Thyroid gland (tissue), 4 donors: ENCODE results near the gene EPB41. TPM values are rescaled to one million over a fixed set of nuclear protein-coding genes. Genes with fewer than 3 reads are reported as not detected.
A peak's percentile ranks its signal among the peaks of the same experiment; 100 is the strongest.

ENCODE experiments used
- DNase-seq, 2 donors: peaks; one replicate each; pipeline ENCODE4 v3.0.0-alpha.2; 2019
- H3K27ac ChIP-seq, 3 donors: fragments of 200-600 bp; sonication (generic); 1 replicate in 2 of 3; 2 replicates in 1 of 3; pipeline ENCODE4 v1.5.1; 2016 to 2019; ENCODE audit warnings: mild to moderate bottlenecking in 1 of 3, moderate library complexity in 1 of 3
- H3K27me3 ChIP-seq: fragments of 200-600 bp; sonication (generic); one replicate; pipeline ENCODE4 v1.5.1; 2019
- H3K36me3 ChIP-seq, 2 donors: fragments of 200-600 bp; sonication (generic); one replicate each; pipeline ENCODE4 v1.5.1; 2016 to 2019
- H3K4me1 ChIP-seq, 2 donors: fragments of 200-600 bp; sonication (generic); one replicate each; pipeline ENCODE4 v1.5.1; 2017 to 2019
- H3K4me3 ChIP-seq, 3 donors: fragments of 200-600 bp; sonication (generic); replicated peaks in 1 of 3; 1 replicate in 2 of 3; 2 replicates in 1 of 3; pipeline ENCODE4 v1.5.1; 2016; ENCODE audit warnings: mild to moderate bottlenecking in 1 of 3
- H3K9me3 ChIP-seq: fragments of 200-600 bp; sonication (generic); one replicate; pipeline ENCODE4 v1.5.1; 2017
- POLR2A ChIP-seq, 2 donors: fragments of 450-650 bp; IDR thresholded peaks; one replicate each; pipeline ENCODE4 v1.6.1; 2017; ENCODE audit warnings: antibody characterized with exemption in 2 of 2, mild to moderate bottlenecking in 2 of 2, moderate library complexity in 1 of 2
- WGBS, 2 donors: methylation state at CpG; one replicate each; pipeline ENCODE4 v1.1.5; 2017; 5-methylcytosine and 5-hydroxymethylcytosine counted together
- intact Hi-C: fragments of 100-400 bp; cut with DNase I; formaldehyde crosslinking; loops from one replicate; pipeline ENCODE4 v1.15.1; 2023
- total RNA-seq, 4 donors: library from RNA; depleted of rRNA; stranded (reverse); fragments of >200 nt; gene quantifications; one replicate each; pipeline ENCODE4 v1.2.3, GENCODE V29; 2016
- TF ChIP-seq, protein P1 (sequence below), 6 experiments: fragments of 200-600 bp in 3 of 6; fragments of 450-650 bp in 3 of 6; sonication (generic) in 3 of 6; IDR thresholded peaks; one replicate each; pipeline ENCODE4 v1.5.1; 2016 to 2019; ENCODE audit warnings: antibody characterized with exemption in 6 of 6, mild to moderate bottlenecking in 2 of 6, inconsistent platforms in 1 of 6, moderate library complexity in 1 of 6

The EPB41 gene
- total RNA-seq, 4 donors from 2014 or later: 59.7 to 102 (median 80.2) TPM

DNA sequence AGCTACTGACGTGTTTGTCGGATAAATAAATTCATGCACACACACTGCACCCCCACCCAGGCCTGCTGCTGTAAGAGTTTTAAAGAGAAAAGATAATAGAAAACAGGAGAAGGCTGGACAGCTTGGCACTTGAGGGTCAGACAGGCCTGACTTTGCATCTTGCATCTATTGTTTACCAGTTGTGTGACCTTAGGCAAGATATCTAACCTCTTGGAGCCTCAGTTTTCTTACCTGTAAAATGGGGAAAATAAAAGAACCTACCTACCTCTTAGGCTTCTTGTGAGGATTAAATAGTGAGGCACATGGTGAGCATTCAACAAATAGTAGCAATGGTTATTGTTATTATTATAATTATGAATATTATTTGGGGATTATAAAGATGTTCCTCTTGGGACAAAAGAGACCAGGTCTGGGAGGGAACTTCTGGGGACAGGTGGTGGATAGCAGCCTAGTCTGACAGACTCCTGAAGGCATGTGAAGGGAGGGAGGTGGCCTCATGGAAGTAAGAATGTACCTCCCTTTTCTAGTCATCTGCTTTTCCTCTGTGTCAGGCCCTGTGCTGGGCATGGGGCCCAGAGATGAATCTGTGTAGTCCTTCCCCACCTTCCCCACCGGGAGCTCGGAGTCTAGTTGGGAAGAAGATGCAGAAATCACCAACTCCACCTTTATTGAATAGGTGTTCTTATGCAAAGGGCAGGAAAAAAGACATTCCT, 18.3 kb upstream of the EPB41 start:
- no peak for DNase-seq
- H3K27ac ChIP-seq: no peak overlapping the region
- no peaks in the 10 kb centered on the region for H3K9me3 ChIP-seq
- no peaks in the 10 kb centered on the region for H3K27me3 ChIP-seq
- intact Hi-C loops: no loop called here
- peaks cover 0 to 12% of the 10 kb centered on the region in 2 donors for H3K4me1 ChIP-seq
- H3K4me3 ChIP-seq: no peak overlapping the region
- WGBS, 2 donors: 82 to 90% methylated on average over 4 of the region's 4 CpGs
- H3K36me3 ChIP-seq: no peaks in the 10 kb centered on the region
- no peak for TF ChIP-seq POLR2A (IDR thresholded peaks at IDR 0.05)
- TF ChIP-seq, protein P1, sequence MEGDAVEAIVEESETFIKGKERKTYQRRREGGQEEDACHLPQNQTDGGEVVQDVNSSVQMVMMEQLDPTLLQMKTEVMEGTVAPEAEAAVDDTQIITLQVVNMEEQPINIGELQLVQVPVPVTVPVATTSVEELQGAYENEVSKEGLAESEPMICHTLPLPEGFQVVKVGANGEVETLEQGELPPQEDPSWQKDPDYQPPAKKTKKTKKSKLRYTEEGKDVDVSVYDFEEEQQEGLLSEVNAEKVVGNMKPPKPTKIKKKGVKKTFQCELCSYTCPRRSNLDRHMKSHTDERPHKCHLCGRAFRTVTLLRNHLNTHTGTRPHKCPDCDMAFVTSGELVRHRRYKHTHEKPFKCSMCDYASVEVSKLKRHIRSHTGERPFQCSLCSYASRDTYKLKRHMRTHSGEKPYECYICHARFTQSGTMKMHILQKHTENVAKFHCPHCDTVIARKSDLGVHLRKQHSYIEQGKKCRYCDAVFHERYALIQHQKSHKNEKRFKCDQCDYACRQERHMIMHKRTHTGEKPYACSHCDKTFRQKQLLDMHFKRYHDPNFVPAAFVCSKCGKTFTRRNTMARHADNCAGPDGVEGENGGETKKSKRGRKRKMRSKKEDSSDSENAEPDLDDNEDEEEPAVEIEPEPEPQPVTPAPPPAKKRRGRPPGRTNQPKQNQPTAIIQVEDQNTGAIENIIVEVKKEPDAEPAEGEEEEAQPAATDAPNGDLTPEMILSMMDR (IDR thresholded peaks at IDR 0.05): no peak

DNA sequence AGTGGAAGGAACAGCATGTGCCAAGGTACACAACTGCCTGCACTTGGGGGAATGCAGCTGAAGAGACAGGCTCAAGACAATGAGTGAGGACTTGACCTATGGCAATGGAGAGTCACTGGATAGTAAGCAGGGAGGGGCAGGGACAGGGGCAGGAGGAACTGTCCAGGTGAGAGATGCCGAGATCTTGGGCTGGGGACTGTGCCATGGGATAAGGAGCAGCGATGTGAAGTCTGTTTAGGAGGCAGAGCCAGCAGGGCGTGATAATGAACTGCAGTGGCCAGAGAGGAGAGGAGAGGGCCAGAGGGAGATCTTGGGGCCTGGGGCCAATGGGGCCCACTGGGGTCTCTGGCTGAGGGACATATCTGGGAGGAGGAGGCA, 17.8 kb upstream of the EPB41 start:
- DNase-seq: no peak
- H3K4me1 ChIP-seq: peaks cover 0 to 12% of the 10 kb centered on the region in 2 donors
- no peaks in the 10 kb centered on the region for H3K36me3 ChIP-seq
- no peak overlapping the region for H3K4me3 ChIP-seq
- TF ChIP-seq POLR2A (IDR thresholded peaks at IDR 0.05): no peak
- TF ChIP-seq, protein P1 (IDR thresholded peaks at IDR 0.05): no peak
- WGBS, 2 donors: 60 to 72% methylated on average over 3 of the region's 3 CpGs
- H3K27me3 ChIP-seq: no peaks in the 10 kb centered on the region
- intact Hi-C loops: no loop called here
- no peaks in the 10 kb centered on the region for H3K9me3 ChIP-seq
- no peak overlapping the region for H3K27ac ChIP-seq

DNA sequence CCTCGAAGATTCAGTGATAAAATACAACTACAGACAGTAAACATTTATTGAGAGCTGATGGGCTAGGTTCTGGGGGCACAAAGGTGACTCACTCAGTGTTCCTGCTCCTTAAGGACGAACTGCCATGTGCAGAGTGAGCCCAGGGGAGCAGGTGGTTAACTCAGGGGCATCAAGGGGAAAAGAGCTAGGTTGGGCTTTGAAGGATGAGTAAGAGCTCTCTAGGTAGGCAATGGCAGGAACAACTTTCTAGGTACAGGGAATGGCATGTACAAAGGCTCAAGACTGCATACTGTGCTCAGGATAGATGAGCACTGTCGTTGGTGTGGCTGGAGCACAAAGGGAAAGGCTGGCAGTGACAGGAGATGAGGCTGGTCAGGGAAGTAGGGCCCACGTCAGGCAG, 16.6 kb upstream of the EPB41 start:
- peaks cover 0 to 12% of the 10 kb centered on the region in 2 donors for H3K4me1 ChIP-seq
- intact Hi-C loops: no loop called here
- no peak for TF ChIP-seq POLR2A (IDR thresholded peaks at IDR 0.05)
- TF ChIP-seq, protein P1 (IDR thresholded peaks at IDR 0.05): no peak
- no peak for DNase-seq
- no peaks in the 10 kb centered on the region for H3K9me3 ChIP-seq
- no peak overlapping the region for H3K27ac ChIP-seq
- no peak overlapping the region for H3K4me3 ChIP-seq
- H3K36me3 ChIP-seq: no peaks in the 10 kb centered on the region
- 82 to 85% methylated on average over 4 of the region's 4 CpGs for WGBS, 2 donors
- H3K27me3 ChIP-seq: no peaks in the 10 kb centered on the region

DNA sequence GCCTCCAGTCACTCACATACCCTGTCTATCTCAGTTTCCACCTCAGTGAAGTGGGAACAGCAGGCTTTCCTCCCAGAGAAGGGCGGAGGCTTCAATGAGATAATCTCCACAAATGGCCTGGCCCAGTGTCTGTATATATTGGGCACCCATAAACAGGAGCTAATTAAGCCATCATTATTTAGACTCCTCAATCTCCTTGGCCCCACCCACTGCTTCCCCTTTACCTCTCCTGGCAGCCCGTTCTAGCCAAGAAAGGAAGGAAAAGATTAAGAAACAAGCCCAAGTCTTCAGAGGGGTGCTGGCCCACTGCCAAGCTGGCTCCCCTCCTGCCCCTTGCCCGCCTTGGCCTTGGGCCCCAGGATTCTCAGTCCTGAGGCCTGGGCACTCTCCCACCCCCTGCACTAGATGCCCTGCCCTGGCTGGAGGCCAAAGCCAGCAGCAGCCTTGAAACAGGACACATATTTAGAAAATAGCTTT, 15.9 kb upstream of the EPB41 start:
- 47 to 51% methylated on average over 3 of the region's 3 CpGs for WGBS, 2 donors
- no peak overlapping the region for H3K27ac ChIP-seq
- no peak for TF ChIP-seq POLR2A (IDR thresholded peaks at IDR 0.05)
- TF ChIP-seq, protein P1 (IDR thresholded peaks at IDR 0.05): no peak

DNA sequence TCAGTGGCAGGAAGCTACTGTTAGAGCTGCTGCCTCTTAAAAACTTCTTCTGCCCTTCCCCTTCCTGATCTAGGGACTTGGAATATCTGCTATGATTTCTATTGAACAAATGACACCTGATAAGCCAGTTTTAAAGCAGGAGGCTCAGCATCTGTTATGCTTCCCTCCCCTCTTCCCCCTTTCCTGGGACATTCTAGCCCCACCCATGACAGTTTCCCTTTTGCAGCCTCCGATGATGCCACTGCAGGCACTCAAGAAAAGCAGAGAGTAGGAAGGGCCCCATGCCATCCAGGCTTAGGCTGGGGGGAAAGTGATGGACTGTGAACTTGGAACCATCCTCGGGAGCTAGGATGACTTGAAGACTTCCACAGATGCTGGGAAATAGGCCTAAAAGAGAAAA, 15.1 kb upstream of the EPB41 start:
- intact Hi-C loops: no loop called here
- no peak for DNase-seq
- 65 to 67% methylated on average over 2 of the region's 2 CpGs for WGBS, 2 donors

More for the DNA sequence above, 15.9 kb upstream of the EPB41 start:
- intact Hi-C loops: no loop called here
- peak; percentile 41 to 48 for DNase-seq
- H3K36me3 ChIP-seq: no peaks in the 10 kb centered on the region
- no peak overlapping the region for H3K4me3 ChIP-seq
- H3K27me3 ChIP-seq: no peaks in the 10 kb centered on the region
- no peaks in the 10 kb centered on the region for H3K9me3 ChIP-seq
- H3K4me1 ChIP-seq: peaks cover 0 to 12% of the 10 kb centered on the region in 2 donors

More for the DNA sequence above, 15.1 kb upstream of the EPB41 start:
- peaks cover 0 to 12% of the 10 kb centered on the region in 2 donors for H3K4me1 ChIP-seq
- H3K36me3 ChIP-seq: no peaks in the 10 kb centered on the region
- H3K27me3 ChIP-seq: no peaks in the 10 kb centered on the region
- no peak for TF ChIP-seq POLR2A (IDR thresholded peaks at IDR 0.05)
- TF ChIP-seq, protein P1 (IDR thresholded peaks at IDR 0.05): no peak
- H3K9me3 ChIP-seq: no peaks in the 10 kb centered on the region
- H3K27ac ChIP-seq: no peak overlapping the region
- H3K4me3 ChIP-seq: no peak overlapping the region
